ENCODE measurements around the gene ERGIC3. TPM values are rescaled to one million over a fixed set of nuclear protein-coding genes. Genes with fewer than 3 reads are reported as not detected.
"Not testable (repeated sequence)": the region's sequence is repeated elsewhere in the genome, so short reads cannot be mapped to it uniquely, and the experiment has no call there.

ERGIC3 gene
- total and polyA plus RNA-seq, 10 donors: 127 to 179 (median 147) TPM

DNA sequence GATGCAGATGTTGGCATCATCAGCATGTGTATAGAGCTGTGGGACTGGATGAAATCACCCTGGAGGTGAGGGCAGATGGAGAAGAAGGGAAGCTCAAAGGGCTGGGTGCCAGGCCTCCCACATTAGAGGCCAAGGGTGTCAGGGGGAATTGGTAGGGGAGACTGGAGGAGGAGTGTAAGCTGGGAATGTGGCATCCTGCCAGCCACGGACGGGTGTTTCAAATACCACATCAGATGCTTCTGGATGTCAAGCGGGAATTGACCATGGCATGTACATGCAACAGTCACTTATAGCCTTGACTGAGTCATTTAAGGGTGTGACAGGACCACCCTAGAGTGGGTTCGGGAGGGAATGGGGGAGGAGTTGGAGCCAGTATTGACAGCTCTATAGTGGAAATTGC is 9.6 kb downstream of the ERGIC3 start:
- peak; percentile 35 for DNase-seq
- Histone ChIP-seq H3K9me3 (no peaks in the 10 kb centered on the region), H3K4me3 (no peak overlapping the region), H3K27ac (no peak overlapping the region), H3K36me3 (peaks cover 0 to 100% (median 78%) of the 10 kb centered on the region in 6 donors), H3K27me3 (replicated peaks in 1 of 7) (no peaks in the 10 kb centered on the region), H3K4me1 (no peaks in the 10 kb centered on the region)
- TF ChIP-seq POLR2AphosphoS5 (IDR thresholded peaks at IDR 0.05): no peak
- TF ChIP-seq POLR2A (IDR thresholded peaks at IDR 0.05): no peak
- TF ChIP-seq CTCF (IDR thresholded peaks at IDR 0.05 in 8 of 11, conservative IDR thresholded peaks at IDR 0.05 in 3 of 11): no peak
- 78 to 91% (median 83%) methylated on average over 4 of the region's 4 CpGs for WGBS, 5 donors
- intact Hi-C loops (cut with DNase I; ENCODE audit: low total_unique reads): no loop called here

GRCh38 chr20:35552914-35553313 is 11.0 kb downstream of the ERGIC3 start:
- TF ChIP-seq CTCF (IDR thresholded peaks at IDR 0.05 in 8 of 11, conservative IDR thresholded peaks at IDR 0.05 in 3 of 11): no peak
- no peak for TF ChIP-seq POLR2AphosphoS5 (IDR thresholded peaks at IDR 0.05)
- no peak for TF ChIP-seq POLR2A (IDR thresholded peaks at IDR 0.05)
- no peak overlapping the region for H3K4me3 ChIP-seq

DNA sequence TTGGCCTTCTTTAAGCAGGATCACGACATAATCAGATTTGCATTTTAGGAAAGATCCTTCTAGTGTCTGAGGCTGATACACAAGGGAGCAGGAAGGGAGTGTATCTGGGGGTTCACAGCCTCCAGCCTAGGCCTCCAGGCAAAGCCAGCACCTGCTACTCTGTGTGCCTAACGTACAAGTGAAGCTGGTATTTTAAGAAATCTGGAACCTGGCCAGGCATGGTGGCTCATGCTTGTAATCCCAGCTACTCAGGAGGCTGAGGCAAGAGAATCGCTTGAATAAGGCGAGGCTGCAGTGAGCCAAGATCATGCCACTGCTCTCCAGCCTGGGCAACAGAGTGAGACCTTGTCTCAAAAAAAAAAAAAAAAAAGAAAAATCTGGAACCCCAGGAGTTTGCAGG is 13.6 kb downstream of the ERGIC3 start:
- WGBS, 5 donors: 88 to 95% (median 89%) methylated on average over 4 of the region's 4 CpGs
- H3K27ac ChIP-seq; DNase-seq; H3K9me3 ChIP-seq; H3K4me1 ChIP-seq; intact Hi-C loops (cut with DNase I; ENCODE audit: low total_unique reads); H3K4me3 ChIP-seq; H3K27me3 ChIP-seq (replicated peaks in 1 of 7): not testable (repeated sequence)
- H3K36me3 ChIP-seq: peaks cover 0 to 93% (median 62%) of the 10 kb centered on the region in 6 donors

More at GRCh38 chr20:35552914-35553313, 11.0 kb downstream of the ERGIC3 start:
- Histone ChIP-seq H3K9me3 (no peaks in the 10 kb centered on the region), H3K36me3 (peaks cover 0 to 100% (median 80%) of the 10 kb centered on the region in 6 donors), H3K27me3 (replicated peaks in 1 of 7) (no peaks in the 10 kb centered on the region), H3K27ac (no peak overlapping the region), H3K4me1 (no peaks in the 10 kb centered on the region)
- 90 to 95% (median 92%) methylated on average over 3 of the region's 3 CpGs for WGBS, 5 donors
- intact Hi-C loops (cut with DNase I; ENCODE audit: low total_unique reads): no loop called here
- DNase-seq: no peak

DNA sequence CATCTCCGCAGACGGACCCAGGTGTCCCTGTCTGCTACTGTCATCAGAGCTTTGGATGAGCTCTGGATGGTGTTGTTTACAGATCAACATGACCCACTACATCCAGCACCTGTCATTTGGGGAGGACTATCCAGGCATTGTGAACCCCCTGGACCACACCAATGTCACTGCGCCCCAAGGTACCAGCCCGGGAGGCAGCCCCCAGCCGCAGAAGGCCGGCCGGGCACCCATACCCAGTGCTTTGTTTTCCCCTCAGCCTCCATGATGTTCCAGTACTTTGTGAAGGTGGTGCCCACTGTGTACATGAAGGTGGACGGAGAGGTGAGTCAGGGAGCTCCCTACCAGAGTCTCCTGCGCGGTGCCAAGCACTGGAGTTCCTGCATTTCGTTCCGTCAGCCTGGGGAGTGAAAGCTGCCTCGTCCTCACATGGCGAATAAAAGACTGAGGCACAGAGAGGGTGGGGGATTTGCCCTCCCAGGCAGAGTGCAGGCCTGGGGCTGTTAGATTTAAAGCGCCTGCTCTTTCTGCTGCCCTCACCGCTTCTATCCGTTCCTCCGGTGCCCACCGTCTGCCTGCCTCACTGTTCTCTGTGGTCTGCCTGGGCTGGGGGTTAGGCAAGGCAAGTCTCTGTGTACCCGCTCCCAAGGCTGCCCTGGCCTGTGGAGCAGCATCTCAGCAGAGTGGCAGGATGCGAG is 14.2 kb downstream of the ERGIC3 start:
- no peak for DNase-seq
- no peaks in the 10 kb centered on the region for H3K4me1 ChIP-seq
- H3K27me3 ChIP-seq (replicated peaks in 1 of 7): no peaks in the 10 kb centered on the region
- H3K4me3 ChIP-seq: no peak overlapping the region
- no peak overlapping the region for H3K27ac ChIP-seq
- intact Hi-C loops (cut with DNase I; ENCODE audit: low total_unique reads): no loop called here
- TF ChIP-seq POLR2A (IDR thresholded peaks at IDR 0.05) (no peak), POLR2AphosphoS5 (IDR thresholded peaks at IDR 0.05) (peak in 1 of 3 donors; percentile 18)
- peaks cover 0 to 87% (median 59%) of the 10 kb centered on the region in 6 donors for H3K36me3 ChIP-seq
- WGBS, 5 donors: 93 to 97% (median 94%) methylated on average over 21 of the region's 21 CpGs
- H3K9me3 ChIP-seq: no peaks in the 10 kb centered on the region

- intact Hi-C loops (cut with DNase I; ENCODE audit: low total_unique reads): no loop called here
- Histone ChIP-seq H3K4me1 (no peaks in the 10 kb centered on the region), H3K27me3 (replicated peaks in 1 of 7) (no peaks in the 10 kb centered on the region), H3K36me3 (peaks cover 0 to 79% (median 53%) of the 10 kb centered on the region in 6 donors), H3K4me3 (no peak overlapping the region), H3K9me3 (no peaks in the 10 kb centered on the region), H3K27ac (no peak overlapping the region)
- DNase-seq: no peak
- WGBS, 5 donors: 83 to 98% (median 95%) methylated on average over 2 to 8 of the region's 8 CpGs
- TF ChIP-seq POLR2AphosphoS5 (IDR thresholded peaks at IDR 0.05) (no peak), POLR2A (IDR thresholded peaks at IDR 0.05) (no peak), CTCF (IDR thresholded peaks at IDR 0.05 in 8 of 11, conservative IDR thresholded peaks at IDR 0.05 in 3 of 11) (no peak)
Measured at GRCh38 chr20:35556871-35557270, 15.0 kb downstream of the ERGIC3 start.
